GM10847 (cell line): Measurements from ENCODE around the gene STRA8.

Experiments used
- POLR2A ChIP-seq: IDR thresholded peaks from 2 replicates; pipeline ENCODE4 v1.6.1; 2011; ENCODE audit not compliant: insufficient read length; ENCODE audit errors: extremely low read depth

Gene STRA8

GRCh38 chr7:135217645-135218509 is 15.8 kb upstream of the STRA8 start:
- no peak for TF ChIP-seq POLR2A

GRCh38 chr7:135224027-135224426 is 9.6 kb upstream of the STRA8 start:
- TF ChIP-seq POLR2A = no peak

DNA sequence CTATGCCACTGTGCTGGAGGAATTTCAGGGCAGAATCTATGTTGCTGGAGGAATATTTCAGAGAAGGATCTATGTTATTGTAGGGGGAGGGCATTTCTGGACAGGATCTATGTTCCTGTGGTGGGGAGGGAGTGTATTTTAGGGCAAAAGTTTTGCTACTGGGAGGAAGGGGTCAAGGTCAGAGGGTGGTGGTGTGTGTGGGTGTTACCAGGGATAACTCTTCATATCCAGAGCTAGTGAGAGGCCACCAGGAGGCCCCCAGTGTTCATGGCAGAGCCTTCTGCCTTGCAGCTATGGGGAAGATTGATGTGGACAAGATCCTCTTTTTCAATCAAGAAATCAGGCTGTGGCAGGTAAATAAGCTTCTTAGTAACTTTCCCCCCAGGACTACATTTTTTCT is 2.0 kb upstream of the STRA8 start:
- no peak for TF ChIP-seq POLR2A

DNA sequence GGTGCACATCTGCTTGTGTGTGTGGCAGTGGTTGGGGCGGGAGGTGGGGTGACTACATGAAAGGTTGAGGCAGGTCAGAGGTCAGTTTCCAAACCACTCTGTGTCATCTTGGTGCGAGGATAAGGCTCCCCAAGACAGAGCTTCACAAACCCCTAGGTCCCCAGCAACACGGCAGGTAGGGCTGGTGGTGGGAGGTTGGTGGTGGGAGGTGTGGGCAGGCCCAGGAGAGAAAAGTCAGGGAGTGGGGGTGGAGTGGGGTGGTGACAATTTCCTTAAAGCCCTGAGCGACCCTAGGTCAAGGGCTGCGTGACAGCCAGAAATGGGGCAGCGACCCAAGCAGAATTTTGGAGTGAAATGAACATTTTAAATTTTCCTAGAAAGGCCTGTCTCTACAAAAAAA is 1.6 kb upstream of the STRA8 start:
- no peak for TF ChIP-seq POLR2A

DNA sequence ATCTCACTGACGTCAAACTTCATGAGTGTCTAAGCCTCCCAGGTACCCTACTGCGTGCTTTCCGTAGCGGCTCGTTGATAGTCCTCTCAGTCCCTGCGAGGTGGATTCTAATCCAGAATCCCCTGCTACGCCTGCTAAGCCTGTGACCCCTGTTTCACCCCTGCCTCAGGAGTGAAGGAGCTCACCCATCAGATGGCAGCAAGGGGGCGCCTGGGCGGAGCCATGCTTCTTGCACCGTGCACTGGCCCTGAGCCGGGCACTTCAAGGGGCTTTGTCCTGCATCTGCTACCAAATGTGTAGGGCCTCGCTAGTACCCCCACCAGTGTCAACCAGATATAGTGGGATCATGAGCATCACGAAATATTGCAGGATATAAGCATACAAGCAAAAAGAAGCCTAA is 918 bp upstream of the STRA8 start:
- TF ChIP-seq POLR2A = no peak

DNA sequence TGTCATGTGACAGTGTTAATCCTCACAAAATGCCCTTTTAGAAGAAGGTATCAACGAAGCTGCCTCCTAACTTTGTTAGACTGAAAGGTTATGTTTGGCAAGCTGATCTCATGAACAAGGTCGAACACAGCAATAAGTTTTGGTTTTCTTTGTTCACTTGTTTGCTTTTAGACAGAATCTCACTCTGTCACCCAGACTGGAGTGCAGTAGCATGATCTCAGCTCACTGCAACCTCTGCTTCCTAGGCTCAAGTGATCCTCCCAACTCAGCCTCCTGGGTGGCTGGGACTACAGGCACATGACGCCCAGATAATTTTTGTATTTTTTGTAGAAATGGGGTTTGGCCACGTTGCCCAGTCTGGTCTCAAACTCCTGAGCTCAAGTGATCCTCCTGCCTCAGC is 1.1 kb downstream of the STRA8 start:
- no peak for TF ChIP-seq POLR2A

GRCh38 chr7:135235841-135236240 is 2.2 kb downstream of the STRA8 start:
- TF ChIP-seq POLR2A = no peak

DNA sequence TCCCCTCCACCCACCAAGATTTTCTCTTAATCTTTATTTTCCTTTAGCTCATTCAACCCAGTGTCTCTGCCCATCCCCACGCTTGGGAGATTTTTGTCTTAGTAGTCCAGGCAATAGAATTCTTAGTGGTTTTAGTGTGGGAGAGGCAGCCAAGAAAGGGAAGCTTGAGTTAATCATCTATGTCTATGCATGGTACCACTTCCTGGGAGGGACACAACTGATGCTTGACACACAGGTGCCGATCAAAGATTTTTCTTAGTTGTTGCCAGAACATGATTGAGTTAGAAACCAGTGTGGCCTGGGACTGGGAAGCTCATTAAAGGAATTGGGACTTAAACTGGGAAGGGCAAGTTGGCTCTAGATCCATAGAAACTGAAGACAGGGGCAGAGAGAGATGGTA is 3.1 kb downstream of the STRA8 start:
- TF ChIP-seq POLR2A = no peak

GRCh38 chr7:135238112-135238744 is 4.6 kb downstream of the STRA8 start:
- no peak for TF ChIP-seq POLR2A

GRCh38 chr7:135239263-135239662 is 5.6 kb downstream of the STRA8 start:
- no peak for TF ChIP-seq POLR2A

- TF ChIP-seq POLR2A = no peak
Measured at GRCh38 chr7:135240441-135240840, 6.8 kb downstream of the STRA8 start.

DNA sequence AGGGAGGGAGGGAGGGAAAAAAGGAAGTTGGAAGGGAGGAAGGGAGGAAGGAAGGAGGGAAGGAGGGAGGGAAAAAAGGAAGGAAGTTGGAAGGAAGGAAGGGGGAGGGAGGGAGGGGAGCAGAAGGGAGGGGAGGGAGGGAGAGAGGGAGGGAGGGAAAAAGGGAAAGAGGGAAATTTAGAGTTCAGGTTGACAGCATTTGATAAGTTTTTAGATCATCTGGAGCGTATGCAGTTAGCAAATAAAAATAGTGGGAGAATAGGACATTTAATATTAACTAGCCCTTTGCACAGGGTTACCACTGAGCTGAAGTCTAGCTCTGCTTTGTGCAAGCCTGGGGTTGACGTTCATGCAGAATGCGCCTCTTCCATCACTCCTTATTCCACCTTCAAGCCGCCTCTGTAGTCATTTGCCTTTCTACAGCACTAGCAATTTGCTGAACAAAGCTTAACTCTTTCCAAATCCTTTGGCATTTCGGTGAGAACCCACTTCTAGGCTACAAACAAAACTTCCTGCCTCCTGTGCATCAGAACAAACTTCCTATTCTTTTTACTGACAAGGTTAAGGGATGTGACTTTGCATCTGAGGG is 8.6 kb downstream of the STRA8 start:
- TF ChIP-seq POLR2A = no peak

- TF ChIP-seq POLR2A = no peak
Measured at GRCh38 chr7:135245226-135246190, 11.9 kb downstream of the STRA8 start.

- TF ChIP-seq POLR2A = no peak
Measured at GRCh38 chr7:135246191-135246825, 12.7 kb downstream of the STRA8 start.

- TF ChIP-seq POLR2A = no peak
Measured at GRCh38 chr7:135247746-135248471, 14.3 kb downstream of the STRA8 start.

GRCh38 chr7:135248546-135248945 is 14.9 kb downstream of the STRA8 start:
- no peak for TF ChIP-seq POLR2A
